ENCODE measurements around the gene CCDC71L.

Gene CCDC71L

DNA sequence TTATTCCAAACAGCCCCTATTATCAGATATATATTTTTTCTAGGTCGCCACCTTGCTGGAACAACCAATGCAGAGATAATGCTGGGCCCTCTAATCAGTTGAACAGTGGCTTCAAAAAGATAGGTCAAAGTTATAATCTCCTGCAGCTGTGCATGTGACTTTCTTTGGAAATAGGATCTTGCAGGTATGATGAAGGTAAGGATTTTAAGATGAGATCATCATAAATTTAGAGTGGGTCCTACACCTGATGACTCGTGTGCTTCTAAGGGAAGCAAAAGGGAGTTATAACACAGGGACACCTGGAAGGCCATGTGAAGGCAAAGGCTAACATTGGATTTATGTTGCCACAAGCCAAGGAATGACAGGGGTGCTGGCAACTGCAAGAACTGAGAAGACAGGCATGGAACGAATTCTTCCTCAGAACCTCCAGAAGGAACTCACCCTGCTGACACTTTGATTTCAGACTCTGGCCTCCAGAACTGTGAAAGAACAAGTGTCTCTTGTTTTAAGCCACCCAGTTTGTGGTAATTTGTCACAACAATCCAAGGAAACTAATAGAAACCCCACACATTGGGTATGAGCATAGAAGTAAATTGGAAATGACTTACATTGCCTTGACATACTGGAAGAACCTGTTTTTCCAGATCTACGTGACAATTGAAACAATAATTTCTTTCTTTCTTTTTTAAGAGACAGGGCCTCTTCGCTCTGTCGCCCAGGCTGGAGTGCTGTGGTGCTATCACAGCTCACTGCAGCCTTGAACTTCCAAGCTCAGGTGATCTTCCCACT is 34.4 kb downstream of the CCDC71L start:
- DNase-seq (ENCODE audit: low read depth in 2 of 2, low spot score in 1 of 2), result no peak

GRCh38 chr7:106625678-106626301 is 35.2 kb downstream of the CCDC71L start:
- no peak for DNase-seq (ENCODE audit: low read depth in 2 of 2, low spot score in 1 of 2)

DNA sequence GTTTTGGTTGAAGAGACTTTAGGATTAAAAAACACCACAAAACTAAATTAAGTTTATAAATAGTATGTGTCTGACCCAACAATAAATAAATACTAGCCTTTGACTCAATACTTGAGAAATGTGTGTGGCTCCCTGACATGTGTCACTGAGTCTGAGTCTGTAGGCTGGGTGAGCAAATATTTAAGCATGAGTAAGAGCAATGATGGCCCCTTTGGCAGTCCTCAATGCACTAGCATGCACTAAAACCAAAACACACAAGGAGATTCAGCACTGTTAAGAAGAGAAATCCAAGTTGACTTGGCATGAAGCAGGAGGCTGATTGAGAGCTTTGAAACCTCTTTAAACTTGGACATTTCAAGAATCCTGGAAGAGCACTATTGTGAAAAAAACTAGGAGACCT is 37.1 kb downstream of the CCDC71L start:
- DNase-seq (ENCODE audit: low read depth in 2 of 2, low spot score in 1 of 2), result no peak

DNA sequence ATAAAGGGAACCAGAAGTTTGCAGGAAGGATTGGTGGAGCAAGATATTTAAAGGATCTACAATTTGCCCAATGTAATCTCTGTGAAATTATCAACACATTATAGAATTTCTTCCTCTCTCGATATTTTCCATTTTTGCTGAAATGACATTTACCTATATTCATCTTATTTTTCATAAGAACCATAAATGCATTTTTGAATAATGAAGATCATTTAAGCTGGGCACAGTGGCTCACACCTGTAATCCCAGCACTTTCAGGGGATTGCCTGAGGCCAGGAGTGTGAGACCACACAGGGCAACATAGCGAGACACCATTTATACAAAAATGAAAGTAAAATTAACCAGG is 37.7 kb downstream of the CCDC71L start:
- DNase-seq (ENCODE audit: low read depth in 2 of 2, low spot score in 1 of 2), result no peak

DNA sequence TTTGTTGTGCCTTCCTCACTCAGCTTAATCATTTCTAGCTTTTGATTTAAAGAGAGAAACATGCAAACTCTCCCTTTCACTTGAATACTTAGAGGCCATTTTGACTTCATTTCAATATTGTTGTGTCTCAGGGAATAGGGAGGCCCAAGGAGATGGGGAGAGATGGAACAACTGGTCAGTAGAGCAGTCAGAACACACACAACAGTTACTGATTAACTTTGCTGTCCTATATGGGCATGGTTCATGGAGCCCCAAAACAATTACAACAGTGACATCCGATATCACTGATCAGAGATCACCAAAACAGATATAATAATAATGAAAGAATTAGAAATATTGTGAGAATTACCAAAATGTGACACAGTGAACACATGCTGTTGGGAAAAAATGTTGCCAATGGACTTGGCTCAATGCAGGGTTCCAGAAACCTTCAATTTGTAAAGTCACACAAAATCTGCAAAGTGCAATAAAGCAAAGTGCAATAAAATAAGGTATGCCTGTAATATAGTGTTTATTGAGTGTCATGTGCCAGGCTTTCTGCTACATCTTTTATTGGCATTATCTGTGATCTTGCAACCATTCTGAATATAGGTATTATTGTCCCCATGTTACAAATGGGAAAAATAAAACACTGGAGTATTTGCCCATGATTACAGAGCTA is 38.2 kb downstream of the CCDC71L start:
- no peak for DNase-seq (ENCODE audit: low read depth in 2 of 2, low spot score in 1 of 2)

GRCh38 chr7:106621393-106622132 is 39.4 kb downstream of the CCDC71L start:
- no peak for DNase-seq (ENCODE audit: low read depth in 2 of 2, low spot score in 1 of 2)

DNA sequence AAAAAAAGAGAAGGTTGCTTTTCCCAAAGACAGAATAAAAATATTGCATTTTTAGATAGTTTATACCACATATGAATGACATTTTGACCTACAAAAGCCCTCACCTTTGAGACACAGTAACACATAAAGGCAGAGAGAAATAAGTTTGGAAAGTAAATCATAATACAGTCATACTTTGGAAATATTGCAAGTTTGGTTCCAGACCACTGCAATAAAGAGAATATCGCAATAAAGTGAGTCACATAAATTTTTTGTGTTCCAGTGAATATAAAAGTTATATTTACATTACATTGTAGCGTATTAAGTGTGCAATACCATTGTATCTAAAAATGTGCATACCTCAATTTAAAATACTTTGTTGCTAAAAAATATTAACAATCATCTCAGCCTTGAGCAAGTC is 40.3 kb downstream of the CCDC71L start:
- no peak for DNase-seq (ENCODE audit: low read depth in 2 of 2, low spot score in 1 of 2)

- no peak for DNase-seq (ENCODE audit: low read depth in 2 of 2, low spot score in 1 of 2)
Measured at GRCh38 chr7:106620034-106620433, 40.9 kb downstream of the CCDC71L start.

- no peak for DNase-seq (ENCODE audit: low read depth in 2 of 2, low spot score in 1 of 2)
Measured at GRCh38 chr7:106619213-106619612, 41.7 kb downstream of the CCDC71L start.

DNA sequence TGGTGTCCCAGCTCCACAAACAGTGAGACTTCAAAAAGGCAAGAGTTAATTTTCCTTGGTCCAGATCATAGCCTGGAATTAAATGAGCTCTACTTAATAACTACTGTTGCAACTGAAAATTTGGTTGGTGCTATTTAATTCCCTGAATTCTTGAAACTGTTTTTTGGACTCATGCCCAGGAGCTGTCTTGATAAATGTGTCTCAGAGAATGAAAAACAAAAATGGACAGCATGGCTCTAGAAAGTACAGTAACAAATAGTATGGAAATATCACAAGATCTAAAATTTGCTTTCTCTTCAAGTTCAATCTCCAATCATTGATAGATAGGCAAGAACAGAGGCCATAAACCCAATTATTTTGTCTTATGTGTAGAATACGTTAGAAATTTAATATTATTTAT is 42.5 kb downstream of the CCDC71L start:
- DNase-seq (ENCODE audit: low read depth in 2 of 2, low spot score in 1 of 2), result no peak

DNA sequence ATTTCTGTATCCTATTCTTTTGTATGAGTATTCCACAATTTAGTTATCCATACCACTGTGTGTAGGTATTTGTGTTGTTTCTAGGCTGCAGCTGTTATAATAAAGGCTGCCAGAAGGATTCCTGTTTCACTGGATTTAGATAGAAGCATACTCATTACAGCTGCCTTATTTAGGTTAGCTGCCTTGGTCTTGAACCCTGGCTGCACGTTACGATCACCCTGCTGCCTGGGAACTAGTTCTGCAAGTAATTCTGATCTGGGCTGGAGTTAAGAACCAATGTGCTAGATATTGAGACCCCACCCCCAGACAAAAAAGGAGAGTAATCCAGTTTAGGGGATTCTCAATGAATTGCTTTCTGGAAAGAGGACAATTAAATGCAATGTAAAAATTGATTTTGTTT is 43.1 kb downstream of the CCDC71L start:
- no peak for DNase-seq (ENCODE audit: low read depth in 2 of 2, low spot score in 1 of 2)

DNA sequence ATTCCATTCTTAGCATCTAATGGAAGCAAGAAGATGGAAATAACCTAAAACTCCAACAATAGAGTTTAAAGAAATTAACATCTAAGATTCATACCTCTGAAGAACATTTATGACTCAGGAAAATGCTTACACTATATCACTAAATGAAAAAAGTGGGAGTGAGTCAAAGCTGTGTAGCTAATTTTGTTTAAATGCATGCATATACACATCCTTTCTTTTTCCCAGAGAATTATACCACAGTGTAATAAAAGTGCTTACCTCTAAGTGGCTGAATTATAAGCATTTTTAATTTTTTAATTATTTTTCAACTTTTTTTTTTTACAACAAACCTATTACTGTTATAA is 44.3 kb downstream of the CCDC71L start:
- DNase-seq (ENCODE audit: low read depth in 2 of 2, low spot score in 1 of 2), result no peak

DNA sequence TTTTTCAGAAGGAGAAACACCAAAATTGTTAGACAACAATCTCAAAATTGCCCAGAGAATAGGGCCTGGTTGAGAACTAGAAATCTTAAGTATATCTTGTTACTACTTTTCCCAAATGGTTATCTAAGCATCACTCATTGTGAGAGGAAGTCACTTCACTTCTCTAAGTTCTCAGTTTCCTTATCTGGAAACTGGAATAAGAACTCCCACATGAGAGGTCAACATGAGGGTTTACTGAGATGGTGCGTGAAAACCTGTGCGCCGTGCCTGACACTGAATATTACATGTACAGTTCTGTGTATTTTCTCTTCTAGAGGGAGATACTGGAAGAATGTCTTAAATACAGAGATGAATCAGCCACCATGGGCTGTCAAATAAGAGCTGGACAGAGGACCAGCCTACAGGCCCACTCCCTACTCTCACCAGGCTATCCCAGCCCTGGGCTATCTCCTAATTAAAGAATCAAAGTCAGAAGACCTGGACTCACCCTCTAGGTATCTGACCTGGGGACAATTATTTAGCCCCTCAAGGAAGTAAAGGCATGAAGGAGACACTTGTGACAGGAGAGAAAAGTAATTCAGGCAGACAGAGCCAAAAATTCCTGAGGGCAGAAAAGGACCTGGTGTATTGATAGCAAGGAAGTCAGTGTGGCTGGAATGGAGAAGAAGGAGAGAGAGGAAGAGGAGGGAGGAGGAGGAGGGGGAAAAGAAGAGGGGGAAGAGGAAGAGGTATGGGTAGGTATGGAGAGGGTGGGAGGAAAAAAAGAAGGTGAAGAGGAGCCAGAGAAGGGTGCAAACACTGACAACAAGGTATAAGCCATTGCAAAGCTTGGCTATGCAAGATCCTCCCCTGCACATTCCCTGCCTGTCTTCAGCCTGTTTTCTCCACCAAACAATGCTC is 44.9 kb downstream of the CCDC71L start:
- DNase-seq (ENCODE audit: low read depth in 2 of 2, low spot score in 1 of 2), result no peak

- no peak for DNase-seq (ENCODE audit: low read depth in 2 of 2, low spot score in 1 of 2)
Measured at GRCh38 chr7:106614751-106615150, 46.2 kb downstream of the CCDC71L start.

- no peak for DNase-seq (ENCODE audit: low read depth in 2 of 2, low spot score in 1 of 2)
Measured at GRCh38 chr7:106613848-106614560, 47.0 kb downstream of the CCDC71L start.

- DNase-seq (ENCODE audit: low read depth in 2 of 2, low spot score in 1 of 2), result no peak
Measured at GRCh38 chr7:106613279-106613678, 47.7 kb downstream of the CCDC71L start.

- no peak for DNase-seq (ENCODE audit: low read depth in 2 of 2, low spot score in 1 of 2)
Measured at GRCh38 chr7:106612432-106612831, 48.5 kb downstream of the CCDC71L start.

- no peak for DNase-seq (ENCODE audit: low read depth in 2 of 2, low spot score in 1 of 2)
Measured at GRCh38 chr7:106611911-106612310, 49.0 kb downstream of the CCDC71L start.

GRCh38 chr7:106610996-106611886 is 49.7 kb downstream of the CCDC71L start:
- DNase-seq (ENCODE audit: low read depth in 2 of 2, low spot score in 1 of 2), result no peak
